Stimulated activated CD8-positive, alpha-beta memory T cell treated with anti-CD3 and anti-CD28 coated beads, Interleukin-15, amount 100 ng/mL, for 1 hour (primary cell): Measurements from ENCODE around the gene GNL2.

Experiments used
- DNase-seq: peaks from one replicate; pipeline ENCODE4 v3.0.0-alpha.2; 2020; ENCODE audit warnings: low read depth

Gene GNL2

GRCh38 chr1:37595440-37596181 is at the start of gene GNL2:
Gene GNL2 (minus strand): TSS chr1:37595937. CDS start chr1:37595822, 115 bp downstream.
- DNase-seq: peak; percentile 91

- no peak for DNase-seq
Observed at GRCh38 chr1:37641059-37641458, 45.3 kb upstream of the GNL2 start.

- no peak for DNase-seq
Observed at GRCh38 chr1:37636435-37636834, 40.7 kb upstream of the GNL2 start.

GRCh38 chr1:37634992-37635902 is 39.5 kb upstream of the GNL2 start:
- DNase-seq: no peak

- no peak for DNase-seq
Observed at GRCh38 chr1:37634244-37634991, 38.7 kb upstream of the GNL2 start, which contains the start of gene RSPO1. Gene RSPO1 (minus strand): TSS chr1:37634892. CDS start chr1:37629661, 5,231 bp downstream.

- DNase-seq: no peak
Observed at GRCh38 chr1:37633938-37634243, 38.2 kb upstream of the GNL2 start.

- DNase-seq: no peak
Observed at GRCh38 chr1:37633040-37633937, 37.6 kb upstream of the GNL2 start.

GRCh38 chr1:37631036-37631435 is 35.3 kb upstream of the GNL2 start:
- DNase-seq: no peak

GRCh38 chr1:37630426-37631028 is 34.8 kb upstream of the GNL2 start:
- no peak for DNase-seq

- DNase-seq: no peak
Observed at GRCh38 chr1:37629726-37630425, 34.1 kb upstream of the GNL2 start.

- DNase-seq: no peak
Observed at GRCh38 chr1:37629008-37629407, 33.3 kb upstream of the GNL2 start.

GRCh38 chr1:37628026-37628556 is 32.4 kb upstream of the GNL2 start:
- no peak for DNase-seq

- no peak for DNase-seq
Observed at GRCh38 chr1:37622131-37622530, 26.4 kb upstream of the GNL2 start.

GRCh38 chr1:37621326-37621870 is 25.7 kb upstream of the GNL2 start:
- no peak for DNase-seq

GRCh38 chr1:37620707-37621106 is 25.0 kb upstream of the GNL2 start:
- no peak for DNase-seq

GRCh38 chr1:37616330-37616729 is 20.6 kb upstream of the GNL2 start:
- no peak for DNase-seq

- no peak for DNase-seq
Observed at GRCh38 chr1:37614105-37614504, 18.4 kb upstream of the GNL2 start.

- no peak for DNase-seq
Observed at GRCh38 chr1:37612186-37612585, 16.4 kb upstream of the GNL2 start.

- DNase-seq: no peak
Observed at GRCh38 chr1:37609994-37610393, 14.3 kb upstream of the GNL2 start.

GRCh38 chr1:37609002-37609401 is 13.3 kb upstream of the GNL2 start:
- DNase-seq: no peak
